H1 (cell line): Measurements from ENCODE around the gene ACSF3. TPM values are rescaled to one million over a fixed set of nuclear protein-coding genes. Genes with fewer than 3 reads are reported as not detected.
A peak's percentile ranks its signal among the peaks of the same experiment; 100 is the strongest.

ENCODE experiments used
- CTCF ChIA-PET: fragments of 300-600 bp; sonication (Branson Sonifier 250); formaldehyde crosslinking; loops from one replicate; lab custom pipeline; 2021; ENCODE audit not compliant: partially characterized antibody; lab: Charles Lee
- POLR2A ChIA-PET: fragments of 300-600 bp; sonication (Branson Sonifier 250); formaldehyde crosslinking; loops from one replicate; lab custom pipeline; 2021; ENCODE audit warnings: inconsistent platforms; ENCODE audit not compliant: partially characterized antibody; lab: Charles Lee
- DNase-seq, 2 experiments: peaks; one replicate each; pipeline versions ENCODE4 v3.0.0 to v3.0.0-alpha.2; 2010 to 2022; ENCODE audit warnings: low spot score in 2 of 2, low read depth in 1 of 2, mixed read lengths in 1 of 2
- FAIRE-seq: peaks from 2 replicates; lab custom pipeline; 2011; peaks lifted over from hg19 to GRCh38; lab: Jason Lieb, UNC
- H2AFZ ChIP-seq: 2 replicates; pipeline ENCODE4 v1.8.1; 2012; ENCODE audit warnings: low read length, inconsistent platforms
- H2AK5ac ChIP-seq: 2 replicates; pipeline ENCODE4 v1.6.1; 2013; ENCODE audit warnings: low read depth, low read length
- H2BK120ac ChIP-seq: replicated peaks from 2 replicates; pipeline ENCODE3; 2013; ENCODE audit warnings: low read depth, low read length, inconsistent platforms
- H2BK12ac ChIP-seq: 2 replicates; pipeline ENCODE4 v1.6.1; 2013; ENCODE audit warnings: low read depth, low read length
- H2BK15ac ChIP-seq: 2 replicates; pipeline ENCODE4 v1.6.1; 2013; ENCODE audit warnings: low read length
- H2BK20ac ChIP-seq: 2 replicates; pipeline ENCODE4 v1.6.1; 2013; ENCODE audit warnings: low read length
- H2BK5ac ChIP-seq: 2 replicates; pipeline ENCODE4 v1.6.1; 2013; ENCODE audit warnings: low read depth, low read length
- H3K14ac ChIP-seq: 2 replicates; pipeline ENCODE4 v1.6.1; 2013; ENCODE audit warnings: inconsistent platforms; ENCODE audit not compliant: insufficient read length
- H3K18ac ChIP-seq: 2 replicates; pipeline ENCODE4 v1.6.1; 2013; ENCODE audit warnings: low read length; ENCODE audit errors: extremely low read depth
- H3K23ac ChIP-seq: 2 replicates; pipeline ENCODE4 v1.6.1; 2013; ENCODE audit warnings: inconsistent platforms; ENCODE audit not compliant: insufficient read length
- H3K23me2 ChIP-seq: 2 replicates; pipeline ENCODE4 v1.6.1; 2013; ENCODE audit warnings: low read depth, low read length
- H3K27ac ChIP-seq: 2 replicates; pipeline ENCODE4 v1.6.1; 2011; ENCODE audit warnings: low read depth, low read length, inconsistent platforms
- H3K27me3 ChIP-seq, 4 experiments: replicated peaks in 1 of 4; 1 replicate in 1 of 4; 2 replicates in 3 of 4; pipeline versions ENCODE4 v1.6.1 to v1.8.1; 2011 to 2013; ENCODE audit warnings: low read length in 3 of 4, mild to moderate bottlenecking in 3 of 4, inconsistent platforms in 2 of 4, mixed read lengths in 2 of 4, moderate library complexity in 1 of 4; ENCODE audit not compliant: control insufficient read depth in 3 of 4, insufficient read depth in 3 of 4; ENCODE audit errors: extremely low read depth in 1 of 4
- H3K36me3 ChIP-seq, 4 experiments: 2 replicates each; pipeline versions ENCODE4 v1.6.1 to v1.8.1; 2011 to 2013; ENCODE audit warnings: mild to moderate bottlenecking in 4 of 4, low read length in 3 of 4, moderate library complexity in 2 of 4, control low read depth in 1 of 4, inconsistent platforms in 1 of 4; ENCODE audit not compliant: insufficient read depth in 4 of 4, control insufficient read depth in 2 of 4
- H3K4ac ChIP-seq: replicated peaks from 2 replicates; pipeline ENCODE3; 2013; ENCODE audit warnings: low read length, low read depth, mixed read lengths, inconsistent platforms; ENCODE audit not compliant: insufficient read length
- H3K4me1 ChIP-seq, 4 experiments: replicated peaks in 1 of 4; 1 replicate in 1 of 4; 2 replicates in 3 of 4; pipeline versions ENCODE4 v1.6.1 to v1.8.1; 2011 to 2013; ENCODE audit warnings: low read length in 3 of 4, inconsistent platforms in 2 of 4, mixed read lengths in 1 of 4; ENCODE audit not compliant: insufficient read depth in 4 of 4, control insufficient read depth in 3 of 4
- H3K4me2 ChIP-seq, 2 experiments: 2 replicates each; pipeline versions ENCODE4 v1.6.1 to v1.8.1; 2011 to 2013; ENCODE audit warnings: low read depth in 2 of 2, low read length in 2 of 2, control low read depth in 1 of 2, inconsistent platforms in 1 of 2, mild to moderate bottlenecking in 1 of 2; ENCODE audit not compliant: insufficient read depth in 1 of 2
- H3K4me3 ChIP-seq, 4 experiments: fragments of 200-600, 300-600 bp in 1 of 4; sonication (generic), shearing (Covaris generic), sonication (Bioruptor Twin) in 1 of 4; 2 replicates each; pipeline versions ENCODE4 v1.5.1 to v1.8.1; 2011 to 2016; ENCODE audit warnings: low read length in 4 of 4, low read depth in 3 of 4, control low read depth in 2 of 4, inconsistent platforms in 2 of 4, mild to moderate bottlenecking in 2 of 4, mixed read lengths in 1 of 4, moderate library complexity in 1 of 4; ENCODE audit not compliant: insufficient read depth in 2 of 4; ENCODE audit errors: extremely low read depth in 1 of 4
- H3K56ac ChIP-seq: replicated peaks from 2 replicates; pipeline ENCODE3; 2013; ENCODE audit warnings: low read depth, mild to moderate bottlenecking, mixed read lengths, low read length, inconsistent platforms; ENCODE audit not compliant: insufficient read length
- H3K79me1 ChIP-seq: 2 replicates; pipeline ENCODE4 v1.6.1; 2013; ENCODE audit warnings: low read depth, low read length, control low read depth
- H3K79me2 ChIP-seq, 2 experiments: 2 replicates each; pipeline versions ENCODE4 v1.6.1 to v1.8.1; 2012 to 2013; ENCODE audit warnings: low read length in 2 of 2, mild to moderate bottlenecking in 2 of 2, inconsistent platforms in 1 of 2; ENCODE audit not compliant: insufficient read depth in 2 of 2, control insufficient read depth in 1 of 2
- H3K9ac ChIP-seq, 4 experiments: replicated peaks in 1 of 4; 1 replicate in 1 of 4; 2 replicates in 3 of 4; pipeline versions ENCODE4 v1.6.1 to v1.8.1; 2011 to 2013; ENCODE audit warnings: low read depth in 3 of 4, low read length in 3 of 4, control low read depth in 2 of 4, mild to moderate bottlenecking in 2 of 4, moderate library complexity in 2 of 4, inconsistent platforms in 1 of 4; ENCODE audit errors: extremely low read depth in 1 of 4
- H3K9me3 ChIP-seq, 2 experiments: 2 replicates each; pipeline versions ENCODE4 v1.6.1 to v1.8.1; 2012 to 2013; ENCODE audit warnings: mild to moderate bottlenecking in 2 of 2, moderate library complexity in 2 of 2, control low read depth in 1 of 2, inconsistent platforms in 1 of 2, low read depth in 1 of 2, low read length in 1 of 2, mixed read lengths in 1 of 2; ENCODE audit not compliant: insufficient read depth in 2 of 2
- H4K20me1 ChIP-seq, 2 experiments: replicated peaks in 1 of 2; 2 replicates each; pipeline versions ENCODE3 to v1.8.1; 2011 to 2013; ENCODE audit warnings: inconsistent platforms in 2 of 2, low read length in 2 of 2, mild to moderate bottlenecking in 1 of 2; ENCODE audit not compliant: insufficient read depth in 2 of 2, control insufficient read depth in 1 of 2
- H4K5ac ChIP-seq: 2 replicates; pipeline ENCODE4 v1.6.1; 2013; ENCODE audit warnings: low read length, low read depth, mixed read lengths, inconsistent platforms; ENCODE audit not compliant: insufficient read length
- H4K8ac ChIP-seq: 2 replicates; pipeline ENCODE4 v1.8.0; 2013; ENCODE audit warnings: mild to moderate bottlenecking, moderate library complexity, low read length, inconsistent platforms; ENCODE audit not compliant: insufficient read depth; ENCODE audit errors: extremely low read depth
- H4K91ac ChIP-seq: replicated peaks from 2 replicates; pipeline ENCODE3; 2013; ENCODE audit warnings: low read length, mixed read lengths, inconsistent platforms; ENCODE audit not compliant: insufficient read length
- ATF3 ChIP-seq: IDR thresholded peaks from 2 replicates; pipeline ENCODE4 v1.6.1; 2011; ENCODE audit warnings: low read depth, mild to moderate bottlenecking, low read length; ENCODE audit not compliant: insufficient read depth
- CBX8 ChIP-seq: fragments of 300-800, 300-1000 bp; sonication (generic); IDR thresholded peaks from 2 replicates; pipeline ENCODE4 v1.7.1; 2016; ENCODE audit warnings: low read depth, low read length, borderline replicate concordance
- CHD2 ChIP-seq: IDR thresholded peaks from 2 replicates; pipeline ENCODE4 v1.6.1; 2012; ENCODE audit warnings: low read length, improper control_type of control experiment
- KDM1A ChIP-seq: fragments of 200-600, 300-600 bp; sonication (generic); IDR thresholded peaks from 2 replicates; pipeline ENCODE4 v1.7.1; 2016; ENCODE audit warnings: mild to moderate bottlenecking, low read length, borderline replicate concordance
- MAX ChIP-seq: IDR thresholded peaks from 2 replicates; pipeline ENCODE4 v1.6.1; 2012; ENCODE audit warnings: inconsistent platforms
- RAD21 ChIP-seq, 2 experiments: IDR thresholded peaks in 1 of 2; conservative IDR thresholded peaks in 1 of 2; 2 replicates each; pipeline ENCODE4 v1.6.1; 2011; ENCODE audit warnings: low read depth in 2 of 2, low read length in 2 of 2, improper control_type of control experiment in 1 of 2, inconsistent platforms in 1 of 2, mild to moderate bottlenecking in 1 of 2, moderate library complexity in 1 of 2
- WGBS, 2 experiments: shearing (Covaris generic) in 1 of 2; methylation state at CpG; one replicate each; pipeline versions ENCODE4 v1.1.6 to v1.1.7; 2013 to 2015; ENCODE audit warnings: low lambda C conversion rate in 2 of 2, mixed read lengths in 2 of 2, inconsistent platforms in 1 of 2, low coverage in 1 of 2, missing lambda C conversion rate in 1 of 2; ENCODE audit not compliant: insufficient replicate concordance in 2 of 2, insufficient coverage in 1 of 2, insufficient read length in 1 of 2; ENCODE audit errors: extremely low coverage in 1 of 2, missing lambda C conversion rate in 1 of 2; 5-methylcytosine and 5-hydroxymethylcytosine counted together
- polyA plus RNA-seq, 7 experiments: library from polyadenylated mRNA; depleted of rRNA in 3 of 7; stranded (reverse) in 5 of 7; unstranded in 2 of 7; fragments of >200 nt in 5 of 7; fragments of 200-250 nt in 2 of 7; gene quantifications; 1 replicate in 5 of 7; 2 replicates in 1 of 7; 4 replicates in 1 of 7; pipeline versions ENCODE4 v1.2.1 to v1.2.3, GENCODE V29; 2011 to 2013; ENCODE audit warnings: missing spikeins in 2 of 7, mixed read lengths in 2 of 7
- total RNA-seq: library from RNA; stranded (reverse); fragmentation: NEBNext Ultra II Directional; extraction: Animal tissue kit (Norgen Biotek cat#: 25700); gene quantifications from 2 replicates; pipeline ENCODE4 v1.2.1, GENCODE V29; 2021

Gene ACSF3
- total and polyA plus RNA-seq, 2 of the 8 experiments (the other 6 are each of a cell fraction or from before 2014, with no cell fraction given) = 15.6 to 22.9 TPM

GRCh38 chr16:89164847-89165680 is 71.4 kb downstream of the ACSF3 start:
- H2BK20ac ChIP-seq = no peak overlapping the region
- WGBS, 2 experiments = 90% methylated on average over 15 of the region's 20 CpGs; no CpG with 5 or more reads in 1 of the 2 experiments
- H4K8ac ChIP-seq = 0 out of 2 replicates have a peak overlapping the region, but pooled peaks have one; percentile 51
- H2AK5ac ChIP-seq = no peak overlapping the region
- no peak overlapping the region for H3K14ac ChIP-seq
- no peaks in the 10 kb centered on the region for H3K79me1 ChIP-seq
- DNase-seq (no peak), FAIRE-seq (no peak)
- H3K9ac ChIP-seq = no peak overlapping the region
- H3K4me3 ChIP-seq = no peak overlapping the region
- H4K20me1 ChIP-seq = no peaks in the 10 kb centered on the region
- ChIA-PET POLR2A (interaction anchor here (0.7 to 2.1 kb wide), 4 partner anchors 9 to 358 kb away, joined by 3 to 6 read pairs (median 3); no protein-coding TSS in a partner anchor), CTCF (interaction anchor here (0.9 to 1.7 kb wide), 4 partner anchors 10 to 349 kb away, joined by 3 to 6 read pairs (median 3); no protein-coding TSS in a partner anchor)
- H3K23me2 ChIP-seq = no peaks in the 10 kb centered on the region
- H3K4ac ChIP-seq = no peak overlapping the region
- H3K4me1 ChIP-seq = peaks cover 0 to 7% (median 6%) of the 10 kb centered on the region in 4 experiments; a peak in 6 of 7 replicates
- peaks cover 0 to 7% of the 10 kb centered on the region in 2 experiments; a peak in 1 of 4 replicates for H3K9me3 ChIP-seq
- no peak overlapping the region for H2AFZ ChIP-seq
- peaks cover 0 to 3% (median 0%) of the 10 kb centered on the region in 4 experiments; a peak in 3 of 7 replicates for H3K27me3 ChIP-seq
- H2BK15ac ChIP-seq = no peak overlapping the region
- no peak overlapping the region for H3K27ac ChIP-seq
- no peak overlapping the region for H4K5ac ChIP-seq
- no peak for TF ChIP-seq KDM1A
- TF ChIP-seq ATF3 = no peak
- no peak for TF ChIP-seq CHD2
- TF ChIP-seq RAD21 (IDR thresholded peaks at IDR 0.05 in 1 of 2, conservative IDR thresholded peaks at IDR 0.05 in 1 of 2; ENCODE audit: low read depth in 2 of 2, low read length in 2 of 2) = no peak
- TF ChIP-seq MAX = no peak
- no peak for TF ChIP-seq CBX8
- no peak overlapping the region for H3K56ac ChIP-seq
- H2BK120ac ChIP-seq = no peak overlapping the region
- H3K79me2 ChIP-seq = no peaks in the 10 kb centered on the region
- H3K36me3 ChIP-seq = no peaks in the 10 kb centered on the region
- no peak overlapping the region for H2BK5ac ChIP-seq
- 0 out of 2 replicates have a peak overlapping the region, but pooled peaks have one; percentile 50 for H2BK12ac ChIP-seq
- no peak overlapping the region for H3K23ac ChIP-seq
- H3K4me2 ChIP-seq = no peak overlapping the region
- no peak overlapping the region for H3K18ac ChIP-seq
- H4K91ac ChIP-seq = no peak overlapping the region
